ENCODE results near the gene KIFBP. TPM values are rescaled to one million over a fixed set of nuclear protein-coding genes. Genes with fewer than 3 reads are reported as not detected.

KIFBP gene
- polyA plus RNA-seq, 1 experiment, result 53.9 TPM

DNA sequence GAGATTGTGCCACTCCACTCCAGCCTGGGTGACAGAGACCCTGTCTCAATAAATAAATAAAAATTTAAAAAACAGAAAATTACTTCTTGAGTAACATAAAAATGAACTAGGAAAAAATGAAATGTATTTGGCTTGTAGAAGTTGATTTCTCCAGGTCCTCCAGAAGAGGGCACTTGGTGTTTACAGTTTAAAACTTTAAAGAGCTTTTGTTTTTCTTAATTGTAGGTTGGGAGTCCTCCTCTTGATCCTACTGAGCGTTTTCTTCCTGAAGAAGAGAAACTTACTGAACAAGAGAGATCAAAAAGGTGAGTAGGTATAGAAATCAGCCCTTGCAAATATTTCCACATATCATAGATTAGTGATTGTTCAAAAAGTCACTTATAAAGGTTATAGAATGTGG lies 16.2 kb downstream of the KIFBP start:
- Histone ChIP-seq H3K27ac (ENCODE audit: low read depth, low read length) (no peak overlapping the region), H3K9me3 (ENCODE audit: control insufficient read depth, insufficient read depth, low read length) (no peaks in the 10 kb centered on the region), H3K27me3 (ENCODE audit: control insufficient read depth, insufficient read depth, low read length) (no peaks in the 10 kb centered on the region), H3K4me3 (ENCODE audit: low read depth, low read length) (no peak overlapping the region)
- peak; percentile 24 for DNase-seq (ENCODE audit: low read depth, low spot score)
- ChIA-PET POLR2A (no interaction called here), CTCF (interaction anchor here (0.7 to 5.4 kb wide), 19 partner anchors 9 to 408 kb away, joined by 3 to 138 read pairs (median 4); partner anchors contain the start of gene KIFBP)
- TF ChIP-seq, protein P1, sequence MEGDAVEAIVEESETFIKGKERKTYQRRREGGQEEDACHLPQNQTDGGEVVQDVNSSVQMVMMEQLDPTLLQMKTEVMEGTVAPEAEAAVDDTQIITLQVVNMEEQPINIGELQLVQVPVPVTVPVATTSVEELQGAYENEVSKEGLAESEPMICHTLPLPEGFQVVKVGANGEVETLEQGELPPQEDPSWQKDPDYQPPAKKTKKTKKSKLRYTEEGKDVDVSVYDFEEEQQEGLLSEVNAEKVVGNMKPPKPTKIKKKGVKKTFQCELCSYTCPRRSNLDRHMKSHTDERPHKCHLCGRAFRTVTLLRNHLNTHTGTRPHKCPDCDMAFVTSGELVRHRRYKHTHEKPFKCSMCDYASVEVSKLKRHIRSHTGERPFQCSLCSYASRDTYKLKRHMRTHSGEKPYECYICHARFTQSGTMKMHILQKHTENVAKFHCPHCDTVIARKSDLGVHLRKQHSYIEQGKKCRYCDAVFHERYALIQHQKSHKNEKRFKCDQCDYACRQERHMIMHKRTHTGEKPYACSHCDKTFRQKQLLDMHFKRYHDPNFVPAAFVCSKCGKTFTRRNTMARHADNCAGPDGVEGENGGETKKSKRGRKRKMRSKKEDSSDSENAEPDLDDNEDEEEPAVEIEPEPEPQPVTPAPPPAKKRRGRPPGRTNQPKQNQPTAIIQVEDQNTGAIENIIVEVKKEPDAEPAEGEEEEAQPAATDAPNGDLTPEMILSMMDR (IDR thresholded peaks at IDR 0.05; ENCODE audit: low read depth, low read length), result peak; percentile 63

DNA sequence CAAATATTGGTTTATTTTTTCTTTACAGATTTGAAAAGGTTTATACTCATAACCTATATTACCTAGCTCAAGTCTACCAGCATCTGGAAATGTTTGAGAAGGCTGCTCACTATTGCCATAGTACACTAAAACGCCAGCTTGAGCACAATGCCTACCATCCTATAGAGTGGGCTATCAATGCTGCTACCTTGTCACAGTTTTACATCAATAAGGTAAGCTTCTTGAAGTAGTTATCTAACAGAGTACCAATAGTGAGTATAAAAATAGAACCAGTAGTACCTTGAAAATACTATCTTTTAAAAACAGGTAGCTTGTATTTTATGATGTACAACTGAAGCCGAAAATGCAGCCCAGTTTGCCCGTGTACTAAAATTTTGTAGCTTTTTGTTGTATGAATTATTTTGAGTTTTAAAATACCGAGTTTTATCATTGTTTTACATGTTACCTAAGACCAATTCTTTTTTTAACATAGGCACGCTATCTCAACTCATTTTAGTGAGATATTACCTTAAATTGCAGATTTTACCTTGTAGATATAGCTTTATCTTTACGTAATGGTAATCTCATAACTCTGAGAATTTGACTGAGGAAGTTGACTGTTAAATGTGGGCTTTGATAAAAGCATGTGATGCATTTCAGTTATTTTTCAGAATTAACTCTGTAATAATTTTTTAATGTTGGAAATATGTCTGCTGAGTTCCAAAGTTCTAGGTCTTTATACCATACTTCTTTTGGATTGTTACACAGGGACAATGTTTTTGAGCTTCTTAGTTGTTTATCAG lies 17.3 kb downstream of the KIFBP start:
- ChIA-PET CTCF (interaction anchor here (0.6 to 5.4 kb wide), 11 partner anchors 8 to 387 kb away, joined by 3 to 138 read pairs (median 5); partner anchors contain the start of genes KIFBP and SRGN), POLR2A (no interaction called here)
- no peak for DNase-seq (ENCODE audit: low read depth, low spot score)
- H3K4me3 ChIP-seq (ENCODE audit: low read depth, low read length), result no peak overlapping the region
- no peaks in the 10 kb centered on the region for H3K9me3 ChIP-seq (ENCODE audit: control insufficient read depth, insufficient read depth, low read length)
- no peak overlapping the region for H3K27ac ChIP-seq (ENCODE audit: low read depth, low read length)
- TF ChIP-seq, protein P1 (IDR thresholded peaks at IDR 0.05; ENCODE audit: low read depth, low read length), result no peak
- H3K27me3 ChIP-seq (ENCODE audit: control insufficient read depth, insufficient read depth, low read length), result no peaks in the 10 kb centered on the region

DNA sequence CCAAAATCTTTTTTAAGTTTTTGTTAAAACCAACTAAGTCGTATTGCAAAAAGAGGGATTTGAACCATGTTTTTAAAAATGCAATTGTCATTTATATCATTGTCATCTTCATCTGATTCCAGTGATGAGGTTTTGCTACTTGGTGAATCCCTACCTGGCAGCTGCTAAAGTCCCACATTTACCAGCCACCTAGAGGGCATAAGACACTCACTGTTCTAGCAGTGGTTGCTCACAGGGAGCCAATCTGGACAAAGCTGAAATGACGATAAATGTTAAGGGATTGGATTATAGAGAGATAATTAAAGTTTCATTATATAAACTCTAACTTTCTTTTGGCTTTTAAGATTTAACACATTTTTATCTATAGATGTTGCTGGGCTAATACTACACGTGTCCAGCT lies 18.7 kb downstream of the KIFBP start:
- ChIA-PET POLR2A (no interaction called here), CTCF (interaction anchor here (5.4 kb wide), 1 partner anchor 86 kb away, joined by 138 read pairs; no protein-coding TSS in a partner anchor)
- DNase-seq (ENCODE audit: low read depth, low spot score), result no peak

DNA sequence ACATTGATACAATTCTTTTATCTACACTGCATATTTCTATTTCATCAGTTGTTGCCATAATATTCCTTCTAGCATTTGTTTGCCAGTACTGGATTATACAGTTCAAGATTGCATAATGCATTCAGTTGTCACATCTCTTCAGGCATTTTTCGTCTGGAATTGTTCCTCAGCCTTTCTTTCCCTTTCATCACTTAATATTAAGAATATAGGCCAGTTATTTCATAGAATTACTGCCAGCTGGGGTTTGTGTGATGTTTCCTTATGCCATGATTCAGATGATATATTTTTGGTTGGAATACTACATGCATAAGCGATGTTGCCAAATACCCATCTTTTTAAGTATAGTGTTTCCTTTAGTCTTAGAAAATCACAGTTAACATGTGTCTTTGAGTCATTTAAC lies 20.8 kb downstream of the KIFBP start:
- H3K27ac ChIP-seq (ENCODE audit: low read depth, low read length), result no peak overlapping the region
- DNase-seq (ENCODE audit: low read depth, low spot score), result no peak

More for the DNA sequence above, 18.7 kb downstream of the KIFBP start:
- TF ChIP-seq, protein P1 (IDR thresholded peaks at IDR 0.05; ENCODE audit: low read depth, low read length), result no peak
- Histone ChIP-seq H3K9me3 (ENCODE audit: control insufficient read depth, insufficient read depth, low read length) (no peaks in the 10 kb centered on the region), H3K4me3 (ENCODE audit: low read depth, low read length) (no peak overlapping the region), H3K27ac (ENCODE audit: low read depth, low read length) (no peak overlapping the region), H3K27me3 (ENCODE audit: control insufficient read depth, insufficient read depth, low read length) (no peaks in the 10 kb centered on the region)

More for the DNA sequence above, 20.8 kb downstream of the KIFBP start:
- no peaks in the 10 kb centered on the region for H3K27me3 ChIP-seq (ENCODE audit: control insufficient read depth, insufficient read depth, low read length)
- CTCF ChIA-PET, result interaction anchor here (3.1 kb wide), 1 partner anchor 85 kb away, joined by 14 read pairs; no protein-coding TSS in a partner anchor
- POLR2A ChIA-PET, result no interaction called here
- H3K9me3 ChIP-seq (ENCODE audit: control insufficient read depth, insufficient read depth, low read length), result no peaks in the 10 kb centered on the region
- TF ChIP-seq, protein P1 (IDR thresholded peaks at IDR 0.05; ENCODE audit: low read depth, low read length), result no peak
- H3K4me3 ChIP-seq (ENCODE audit: low read depth, low read length), result no peak overlapping the region

Measured in AG04450 (cell line).